Renal cortical epithelial cell (primary cell): ENCODE measurements around the gene CFAP119. TPM values are rescaled to one million over a fixed set of nuclear protein-coding genes. Genes with fewer than 3 reads are reported as not detected.

Experiments used
- DNase-seq: peaks from one replicate; pipeline ENCODE4 v3.0.0-alpha.2; 2011; ENCODE audit warnings: low read depth
- total RNA-seq: library from RNA; depleted of rRNA; stranded (reverse); fragments of >200 nt; gene quantifications from 2 replicates; pipeline ENCODE4 v1.2.3, GENCODE V29; 2014

CFAP119 gene
- total RNA-seq, 1 donor from 2014 or later: 2.7 TPM

- DNase-seq: no peak
Observed at GRCh38 chr16:30762991-30763725, 1.3 kb upstream of the CFAP119 start.

DNA sequence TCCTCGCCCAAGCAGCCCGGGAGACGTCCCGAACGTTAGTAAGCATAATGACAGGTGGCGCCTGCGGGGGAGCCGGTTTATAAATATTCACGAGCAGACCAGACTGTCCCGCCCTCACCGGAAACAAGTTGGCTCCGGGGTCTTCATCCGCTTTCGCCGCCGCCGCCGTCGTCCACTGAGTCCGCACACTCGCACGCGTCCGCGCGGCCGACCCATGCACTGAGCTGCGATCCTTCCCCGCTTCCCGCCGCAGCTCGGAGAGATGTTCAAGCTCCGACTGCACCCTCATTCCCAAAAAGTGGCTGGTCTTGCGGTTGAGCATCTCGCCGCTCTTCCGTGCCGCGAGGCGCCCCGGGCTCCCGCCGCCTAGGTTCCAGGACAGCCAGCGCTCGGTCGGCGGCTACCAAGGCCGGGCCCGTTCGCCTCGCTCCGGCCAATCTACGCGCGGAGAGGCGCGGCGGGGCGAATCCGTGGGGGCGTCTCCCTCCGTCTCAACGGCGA, 385 bp downstream of the CFAP119 start:
- peak; percentile 15 for DNase-seq

DNA sequence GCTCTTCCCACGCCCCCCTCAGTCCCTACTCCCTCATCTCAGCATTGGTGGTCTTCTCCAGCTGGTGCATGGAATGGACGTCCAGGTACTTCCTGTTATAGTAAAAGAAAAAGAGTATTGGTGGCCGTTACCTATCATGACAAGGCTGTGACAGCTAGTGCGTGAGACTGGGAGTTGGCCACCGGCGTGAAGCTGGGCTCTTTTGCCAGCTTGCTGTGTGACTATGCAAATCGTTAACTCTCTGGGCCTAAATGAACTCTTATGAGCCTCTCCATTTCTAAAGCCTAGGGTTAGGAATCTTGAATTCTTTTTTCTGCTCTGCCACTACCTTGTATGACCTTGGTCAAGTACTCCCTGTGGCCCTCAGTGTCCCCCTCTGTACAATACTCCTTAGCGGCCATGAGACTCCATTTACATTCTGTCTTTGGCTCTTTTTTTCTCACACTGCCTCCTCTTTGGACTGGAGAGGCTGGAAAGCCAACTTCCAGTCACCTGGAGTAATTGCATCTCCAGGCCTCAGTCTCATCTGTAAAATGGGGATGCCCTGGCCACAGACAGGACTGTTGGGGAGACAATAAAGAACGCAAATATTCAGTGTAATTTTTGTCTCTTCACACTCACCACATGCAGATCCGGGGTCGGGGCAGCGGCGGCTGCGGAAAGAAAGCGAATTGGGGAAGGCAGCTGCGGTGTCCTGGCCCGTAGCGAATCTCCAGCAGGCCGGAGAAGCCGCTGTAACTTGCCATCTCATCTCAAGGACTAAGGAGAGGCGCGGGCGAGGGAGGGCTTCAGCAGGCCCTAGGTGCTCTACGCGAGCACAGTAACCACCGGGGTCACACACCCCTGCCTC, 1.1 kb downstream of the CFAP119 start:
- DNase-seq: no peak

- no peak for DNase-seq
Observed at GRCh38 chr16:30760001-30760559, 1.8 kb downstream of the CFAP119 start.

- no peak for DNase-seq
Observed at GRCh38 chr16:30758988-30759491, 2.8 kb downstream of the CFAP119 start.

DNA sequence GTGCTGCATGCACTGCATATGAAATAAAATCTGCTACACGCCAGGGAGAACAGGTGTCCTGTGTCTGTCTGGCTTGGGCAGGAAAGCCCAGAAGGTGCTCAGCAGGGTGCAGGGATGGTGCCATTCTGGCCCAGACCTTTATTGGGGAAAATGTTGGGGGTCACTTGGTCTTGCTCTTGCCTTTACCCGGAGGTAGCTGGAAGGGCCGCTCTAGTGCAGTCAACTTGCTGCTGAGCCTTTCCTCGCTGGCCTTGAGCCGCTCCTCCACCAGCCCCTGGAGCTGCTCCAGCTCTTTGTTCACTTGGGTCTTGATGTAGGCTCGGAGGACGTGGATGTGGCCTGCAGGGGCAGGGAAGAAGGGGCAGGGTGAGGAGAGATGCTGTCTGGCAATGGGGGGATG, 4.5 kb downstream of the CFAP119 start:
- no peak for DNase-seq

DNA sequence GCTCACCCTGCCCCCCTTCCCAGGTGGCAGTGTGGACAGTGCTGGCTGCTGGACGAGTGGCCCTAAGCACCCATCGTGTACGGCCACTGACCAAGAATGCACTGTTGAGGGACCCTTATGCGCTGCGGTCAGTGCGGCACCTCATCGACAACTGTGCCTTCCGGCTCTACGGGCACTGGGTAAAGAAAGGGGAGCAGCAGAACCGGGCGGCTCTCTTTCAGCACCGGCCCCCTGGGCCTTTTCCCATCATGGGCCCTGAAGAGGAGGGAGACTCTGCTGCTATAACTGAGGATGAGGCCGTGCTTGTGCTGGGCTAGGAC, 5.1 kb downstream of the CFAP119 start:
- no peak for DNase-seq

DNA sequence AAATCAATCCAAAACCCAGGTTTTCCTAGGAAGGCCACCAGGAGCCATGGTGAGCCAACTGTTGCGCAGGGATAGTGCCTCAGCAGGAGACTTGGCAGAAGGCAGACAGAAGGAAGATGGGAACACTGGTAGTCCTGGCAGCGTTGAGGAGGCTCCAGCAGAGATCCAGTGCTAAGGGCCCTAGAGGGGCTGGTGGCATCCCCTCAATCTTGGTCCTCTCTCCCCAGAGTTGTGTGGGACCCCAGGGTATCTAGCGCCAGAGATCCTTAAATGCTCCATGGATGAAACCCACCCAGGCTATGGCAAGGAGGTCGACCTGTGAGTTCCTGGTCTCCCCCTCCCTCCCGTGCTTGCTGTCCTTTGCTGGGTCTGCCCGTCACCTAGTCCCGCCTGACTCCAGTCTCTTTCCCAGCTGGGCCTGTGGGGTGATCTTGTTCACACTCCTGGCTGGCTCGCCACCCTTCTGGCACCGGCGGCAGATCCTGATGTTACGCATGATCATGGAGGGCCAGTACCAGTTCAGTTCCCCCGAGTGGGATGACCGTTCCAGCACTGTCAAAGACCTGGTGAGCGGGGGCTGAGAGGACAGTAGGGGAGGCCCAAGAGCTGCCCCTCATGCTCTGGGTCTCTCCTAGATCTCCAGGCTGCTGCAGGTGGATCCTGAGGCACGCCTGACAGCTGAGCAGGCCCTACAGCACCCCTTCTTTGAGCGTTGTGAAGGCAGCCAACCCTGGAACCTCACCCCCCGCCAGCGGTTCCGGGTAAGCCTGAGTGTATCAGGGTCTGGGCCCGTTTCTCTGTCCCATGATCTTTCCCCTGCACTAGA, 5.7 kb downstream of the CFAP119 start:
- DNase-seq: no peak

DNA sequence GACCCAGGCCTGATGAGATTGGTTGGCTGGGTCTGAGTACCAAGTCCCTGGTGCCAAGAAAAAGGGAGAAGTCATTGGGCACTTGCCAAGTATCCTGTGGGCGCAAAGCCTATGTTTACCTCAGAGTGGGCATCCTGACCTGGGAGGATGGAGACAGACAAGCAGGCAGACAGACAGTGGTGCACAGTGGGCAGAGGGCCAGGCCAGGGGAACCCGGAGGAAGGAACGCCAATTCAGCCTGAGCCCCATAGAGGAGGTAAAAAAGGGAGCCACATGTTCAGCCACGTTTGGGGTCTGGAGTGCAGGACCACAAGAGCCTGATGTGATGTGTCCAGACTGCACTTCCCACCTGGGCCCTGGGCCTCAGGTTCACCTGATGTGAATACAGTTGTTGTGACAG, 8.3 kb downstream of the CFAP119 start:
- DNase-seq: no peak

DNA sequence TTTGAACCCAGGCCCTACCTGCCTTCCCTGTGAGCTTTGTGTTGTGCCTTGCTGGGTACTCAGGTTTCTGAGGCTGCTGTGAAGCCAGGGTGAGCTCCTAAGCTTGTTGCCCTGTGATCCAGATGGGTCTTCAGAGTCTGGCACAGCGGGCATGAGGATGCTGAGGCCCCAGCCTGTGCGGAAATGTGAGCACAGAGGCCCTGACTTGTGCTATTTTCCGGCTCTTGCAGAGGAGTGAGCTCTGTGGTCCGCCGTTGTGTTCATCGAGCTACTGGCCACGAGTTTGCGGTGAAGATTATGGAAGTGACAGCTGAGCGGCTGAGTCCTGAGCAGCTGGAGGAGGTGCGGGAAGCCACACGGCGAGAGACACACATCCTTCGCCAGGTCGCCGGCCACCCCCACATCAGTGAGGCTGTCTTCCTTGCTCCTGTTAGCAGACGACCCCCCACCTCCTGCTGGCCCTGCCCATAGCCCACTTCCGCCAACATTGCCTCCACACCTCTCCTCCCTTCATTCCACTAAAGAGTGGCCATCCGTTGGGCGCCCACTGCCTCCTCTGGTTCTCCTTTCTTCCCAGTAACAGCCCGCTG, 10.9 kb downstream of the CFAP119 start:
- no peak for DNase-seq

GRCh38 chr16:30750201-30750600, 11.7 kb downstream of the CFAP119 start:
- DNase-seq: no peak

- DNase-seq: peak; percentile 8
Observed at GRCh38 chr16:30748634-30749445, 13.0 kb downstream of the CFAP119 start.

GRCh38 chr16:30747799-30748633, 13.8 kb downstream of the CFAP119 start, which contains the start of gene PHKG2:
TSS of gene PHKG2 (plus strand) at chr16:30748425. CDS start at chr16:30748821, 396 bp downstream.
- peak; percentile 97 for DNase-seq

GRCh38 chr16:30747331-30747730, 14.5 kb downstream of the CFAP119 start:
- peak; percentile 77 for DNase-seq

DNA sequence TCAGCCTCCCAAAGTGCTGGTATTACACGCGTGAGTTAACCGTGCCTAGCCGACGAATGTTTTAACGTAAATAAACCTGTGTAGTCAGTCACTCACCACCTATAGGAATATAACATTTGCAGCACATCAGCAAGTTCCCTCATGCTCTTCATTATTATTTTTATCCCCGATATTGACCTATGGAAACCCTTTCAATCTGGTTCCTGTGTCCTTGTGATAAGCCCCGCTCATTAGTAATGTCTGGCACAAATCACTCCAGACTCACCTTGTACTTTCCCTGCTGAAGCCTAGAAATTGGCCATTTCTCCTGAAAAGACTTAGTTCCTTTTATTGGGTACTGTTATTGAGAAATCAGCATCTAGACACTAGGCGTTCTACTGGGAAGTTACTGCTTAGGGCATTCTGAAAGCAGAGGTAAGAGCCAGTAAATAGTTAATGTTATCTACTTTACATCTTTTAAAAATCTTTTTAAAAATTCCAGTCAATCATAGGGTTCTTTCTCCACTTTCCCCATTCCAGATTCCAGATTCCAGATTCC, 15.2 kb downstream of the CFAP119 start:
- no peak for DNase-seq

DNA sequence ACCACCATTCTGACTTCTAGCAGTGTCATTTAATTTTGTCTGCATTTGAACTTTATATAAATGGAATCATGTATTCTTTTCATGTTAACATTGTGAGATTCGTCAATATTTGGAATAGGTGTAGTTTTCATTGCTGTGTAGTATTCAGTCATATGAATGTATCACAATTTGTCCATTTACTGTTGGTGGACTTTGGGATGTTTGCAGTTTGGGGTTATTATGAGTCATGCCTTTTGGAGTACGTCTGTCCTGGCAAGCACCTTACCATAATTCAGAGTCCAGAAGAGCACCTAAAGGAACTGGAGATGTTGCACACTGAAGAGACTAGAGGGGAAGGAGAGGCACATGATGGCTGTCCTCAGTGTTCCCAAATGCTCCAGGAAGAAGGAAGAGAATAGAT, 16.8 kb downstream of the CFAP119 start:
- no peak for DNase-seq

- DNase-seq: no peak
Observed at GRCh38 chr16:30744183-30744582, 17.7 kb downstream of the CFAP119 start.

DNA sequence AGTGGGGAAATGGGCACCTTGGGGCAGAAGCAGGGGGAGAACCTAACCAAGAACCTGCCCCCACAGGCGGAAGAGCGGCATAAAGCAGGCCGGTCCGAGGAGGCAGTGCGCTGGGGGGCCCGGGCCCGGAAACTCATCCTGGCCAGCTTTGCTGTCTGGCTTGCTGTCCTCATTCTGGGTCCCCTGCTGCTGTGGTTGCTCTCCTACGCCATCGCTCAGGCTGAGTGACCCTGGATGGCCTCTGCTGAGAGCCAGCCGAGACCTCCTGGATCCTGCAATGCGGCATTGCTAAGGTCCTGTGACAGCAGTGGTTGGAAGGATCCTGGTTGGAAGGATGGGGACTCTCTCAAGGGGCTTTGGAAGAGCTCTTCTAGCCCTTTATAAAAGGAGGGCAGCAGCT, 18.1 kb downstream of the CFAP119 start:
- no peak for DNase-seq

- DNase-seq: peak; percentile 99
Observed at GRCh38 chr16:30741461-30741914, 20.4 kb downstream of the CFAP119 start.
